Measurements from ENCODE around the gene RPS28.
"Not testable (repeated sequence)": the region's sequence is repeated elsewhere in the genome, so short reads cannot be mapped to it uniquely, and the experiment has no call there.

RPS28 gene

DNA sequence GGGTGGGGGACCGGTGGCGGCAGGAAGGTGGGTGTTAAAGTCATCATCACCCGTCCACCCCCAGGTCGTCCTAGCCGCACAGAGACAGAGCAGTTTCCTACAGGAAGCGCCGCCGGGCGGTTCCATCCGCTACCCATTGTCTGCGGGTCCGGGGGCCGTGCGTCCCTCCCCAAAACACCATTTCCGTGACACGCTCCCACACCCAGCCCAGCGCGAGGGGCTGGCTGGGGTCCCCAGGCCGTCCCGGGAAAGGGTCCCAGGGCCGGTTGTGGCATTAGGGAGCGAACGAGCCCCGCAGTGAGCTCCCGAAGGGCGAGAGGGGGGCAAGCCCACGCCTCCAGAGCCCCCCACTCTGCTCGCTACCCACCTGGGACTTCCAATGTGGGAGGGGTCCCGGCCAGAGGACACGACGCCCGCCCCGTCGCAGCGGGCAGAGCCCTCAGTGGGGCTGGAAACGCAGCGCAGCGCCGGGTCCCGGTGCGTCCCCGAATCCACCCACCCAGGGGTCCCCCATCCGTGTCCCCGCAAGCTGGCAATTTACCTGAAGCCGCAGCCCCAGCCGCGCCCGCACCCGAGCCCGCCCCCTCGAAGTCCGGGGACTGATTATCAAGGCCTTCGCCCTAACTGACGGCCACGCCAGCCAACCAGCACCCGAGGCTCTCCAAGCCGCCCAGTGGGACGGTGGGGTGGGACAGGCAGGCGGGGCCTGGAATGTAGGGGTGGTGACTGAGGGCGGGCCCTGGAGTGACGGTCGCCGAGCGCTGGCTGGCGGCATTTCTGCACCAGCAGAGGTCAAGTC is 21.6 kb downstream of the RPS28 start, which contains the start of gene KANK3:
KANK3 (minus strand) TSS at position 579 of the 799 bp plus-strand sequence. CDS start 5,434 bp downstream, outside the sequence.
- peak; percentile 11 for DNase-seq

DNA sequence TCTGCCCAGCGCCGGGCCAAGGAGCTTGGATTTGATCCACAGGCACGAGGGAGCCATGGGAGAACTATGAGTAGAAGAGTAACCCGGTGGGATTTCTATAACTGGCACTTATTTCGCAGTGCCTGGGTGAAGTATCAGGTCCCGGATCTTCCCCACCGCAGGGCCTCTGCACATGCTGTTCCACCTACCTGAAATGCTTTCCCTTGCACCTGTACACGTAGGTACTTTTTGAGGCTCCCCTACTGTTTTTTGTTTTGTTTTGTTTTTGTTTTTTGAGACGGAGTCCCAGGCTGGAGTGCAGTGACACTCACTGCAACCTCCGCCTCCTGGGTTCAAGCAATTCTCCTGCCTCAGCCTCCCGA is 22.2 kb downstream of the RPS28 start:
- no peak for DNase-seq

DNA sequence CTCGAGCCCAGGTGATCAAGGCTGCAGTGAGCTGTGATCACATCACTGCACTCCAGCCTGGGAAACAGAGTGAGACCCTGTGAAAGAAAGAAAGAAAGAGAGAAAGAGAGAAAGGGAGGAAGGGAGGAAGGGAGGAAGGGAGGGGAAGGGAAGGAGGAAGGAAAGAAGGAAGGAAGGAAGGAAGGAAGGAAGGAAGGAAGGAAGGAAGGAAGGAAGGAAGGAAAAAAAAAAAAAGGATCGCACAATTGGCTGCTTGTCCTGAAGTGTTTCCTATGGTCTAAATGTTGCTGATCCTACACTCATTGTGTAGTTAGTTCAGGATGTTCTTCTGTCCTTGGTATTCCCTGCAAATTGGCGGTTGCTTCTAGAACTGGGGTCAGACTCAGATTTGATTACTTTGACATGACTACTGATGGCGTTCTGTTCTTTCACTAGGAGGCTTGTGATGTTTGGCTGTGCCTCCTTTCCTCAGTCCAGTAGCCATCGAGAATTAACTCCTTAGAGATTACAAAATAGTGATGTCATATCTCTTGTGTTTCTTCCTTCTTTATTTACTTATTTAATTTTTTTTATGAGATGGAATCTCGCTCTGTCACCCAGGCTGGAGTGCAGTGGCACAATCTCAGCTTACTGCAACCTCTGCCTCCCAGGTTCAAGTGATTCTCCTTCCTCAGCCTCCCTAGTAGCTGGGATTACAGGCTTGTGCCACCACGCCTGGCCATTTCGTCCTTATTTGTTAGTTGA is 28.5 kb downstream of the RPS28 start:
- not testable (repeated sequence) for DNase-seq

DNA sequence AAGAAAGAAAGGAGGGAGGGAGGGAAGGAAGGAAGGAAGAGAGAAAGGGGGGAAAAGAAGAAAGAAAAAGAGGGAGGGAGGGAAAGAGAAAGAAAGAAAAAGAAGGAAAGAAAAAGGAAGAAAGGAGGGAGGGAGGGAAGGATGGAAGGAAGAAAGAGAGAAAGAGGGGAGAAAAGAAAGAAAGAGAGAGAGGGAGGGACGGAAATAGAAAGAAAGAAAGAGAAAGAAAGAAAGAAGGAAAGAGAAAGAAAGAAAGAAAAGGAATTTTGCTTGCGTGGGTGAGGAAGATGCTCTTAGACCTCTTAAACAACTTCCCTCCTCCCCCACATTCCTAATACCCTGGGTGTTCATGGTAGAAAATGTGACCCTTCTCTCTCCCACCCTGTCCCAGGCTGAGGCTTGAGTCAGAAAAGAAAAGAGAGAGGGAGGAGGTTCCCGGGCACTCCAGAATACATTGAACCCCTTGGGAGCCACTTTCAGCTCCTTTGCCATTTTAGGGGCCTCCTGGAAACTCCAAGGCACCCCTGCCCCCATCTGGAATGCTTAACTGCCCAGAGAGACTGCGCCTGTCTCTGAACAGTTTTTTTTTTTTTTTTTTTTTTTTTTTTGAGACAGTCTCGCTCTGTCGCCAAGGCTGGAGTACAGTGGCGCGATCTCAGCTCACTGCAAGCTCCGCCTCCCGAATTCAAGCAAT is 31.0 kb downstream of the RPS28 start:
- no peak for DNase-seq

DNA sequence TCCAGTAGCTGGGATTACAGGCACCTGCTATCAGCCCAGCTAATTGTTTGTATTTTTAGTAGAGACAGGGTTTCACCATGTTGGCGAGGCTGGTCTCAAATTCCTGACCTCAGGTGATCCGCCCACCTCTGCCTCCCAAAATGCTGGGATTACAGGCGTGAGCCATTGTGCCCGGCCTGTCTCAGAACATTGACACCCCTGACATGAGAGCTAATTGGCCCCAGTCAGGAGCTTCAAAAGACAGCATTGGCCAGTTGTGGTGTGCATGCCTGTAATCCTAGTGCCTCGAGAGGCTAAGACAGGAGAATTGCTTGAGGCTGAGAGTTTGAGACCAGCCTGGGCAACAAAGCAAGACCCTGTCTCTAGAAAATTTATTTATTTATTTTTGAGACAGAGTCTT is 31.5 kb downstream of the RPS28 start:
- not testable (repeated sequence) for DNase-seq

DNA sequence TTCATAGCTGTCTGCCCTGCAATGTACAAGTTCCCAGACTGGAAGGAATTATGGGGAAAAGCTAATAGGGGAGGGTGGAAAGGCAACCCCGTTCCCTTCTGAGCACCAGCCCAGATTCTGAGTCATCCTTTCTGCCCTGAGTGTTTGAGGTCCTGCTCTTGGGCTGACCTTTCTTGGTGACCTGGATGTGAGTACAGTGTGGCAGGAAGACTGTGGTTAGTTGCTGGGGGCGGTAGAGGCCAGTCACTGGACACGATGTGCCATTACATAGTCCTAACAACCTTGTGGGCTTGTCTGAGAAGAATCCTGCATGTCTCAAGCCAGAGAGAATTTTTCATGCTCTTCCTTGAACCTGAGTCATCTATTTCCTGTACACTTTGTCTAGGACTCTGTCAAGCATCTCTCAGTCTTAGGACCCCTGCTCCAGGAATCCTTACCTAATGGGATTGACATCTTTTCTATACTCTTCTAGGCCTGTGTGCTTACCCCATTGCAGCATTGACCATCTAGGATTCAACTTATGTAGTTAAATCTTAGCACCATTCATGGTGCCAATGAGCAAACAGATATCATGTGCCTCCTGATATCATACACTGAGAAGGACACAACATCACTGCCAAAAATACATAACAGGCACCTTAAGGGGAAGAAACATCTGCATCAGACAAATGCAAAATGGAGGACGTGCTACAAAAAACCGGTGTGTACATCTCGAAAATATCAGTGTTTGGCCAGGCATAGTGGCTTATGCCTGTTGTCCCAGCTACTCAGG is 34.5 kb downstream of the RPS28 start:
- DNase-seq: no peak

DNA sequence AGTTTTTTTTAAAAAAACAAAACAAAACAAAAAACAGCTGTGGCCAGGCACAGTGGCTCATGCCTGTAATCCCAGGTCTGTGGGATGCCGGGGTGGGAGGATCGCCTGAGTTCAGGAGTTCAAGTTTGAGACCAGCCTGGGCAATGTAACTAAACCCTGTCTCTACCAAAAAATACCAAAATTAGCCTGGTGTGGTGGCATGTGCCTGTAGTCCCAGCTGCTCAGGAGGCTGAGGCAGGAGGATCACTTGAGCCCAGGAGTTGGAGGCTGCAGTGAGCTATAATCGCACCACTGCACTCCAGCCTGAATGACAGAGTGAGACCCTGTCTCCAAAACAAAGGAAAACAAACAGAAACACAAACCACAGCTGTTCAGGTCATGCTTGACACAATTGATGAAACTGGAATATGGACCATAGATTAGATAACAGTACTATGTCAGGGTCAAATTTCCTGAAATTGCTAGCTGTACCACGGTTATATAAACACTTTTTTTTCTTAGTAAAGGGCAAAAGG is 35.8 kb downstream of the RPS28 start:
- no peak for DNase-seq

DNA sequence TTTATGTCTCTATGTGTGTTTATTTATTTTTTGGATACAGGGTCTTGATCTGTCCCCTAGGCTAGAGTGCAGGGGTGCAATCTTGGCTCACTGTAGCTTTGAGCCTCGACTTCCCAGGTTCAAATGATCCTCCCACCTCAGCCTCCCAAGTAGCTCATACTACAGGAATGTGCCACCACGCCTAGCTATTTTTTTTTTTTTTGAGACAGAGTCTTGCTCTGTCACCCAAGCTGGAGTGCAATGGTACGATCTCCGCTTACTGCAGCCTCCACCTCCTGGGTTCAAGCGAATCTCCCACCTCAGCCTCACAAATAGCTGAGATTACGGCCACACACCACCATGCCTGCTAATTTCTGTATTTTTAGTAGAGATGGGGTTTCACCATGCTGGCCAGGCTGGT is 37.7 kb downstream of the RPS28 start:
- DNase-seq: no peak

DNA sequence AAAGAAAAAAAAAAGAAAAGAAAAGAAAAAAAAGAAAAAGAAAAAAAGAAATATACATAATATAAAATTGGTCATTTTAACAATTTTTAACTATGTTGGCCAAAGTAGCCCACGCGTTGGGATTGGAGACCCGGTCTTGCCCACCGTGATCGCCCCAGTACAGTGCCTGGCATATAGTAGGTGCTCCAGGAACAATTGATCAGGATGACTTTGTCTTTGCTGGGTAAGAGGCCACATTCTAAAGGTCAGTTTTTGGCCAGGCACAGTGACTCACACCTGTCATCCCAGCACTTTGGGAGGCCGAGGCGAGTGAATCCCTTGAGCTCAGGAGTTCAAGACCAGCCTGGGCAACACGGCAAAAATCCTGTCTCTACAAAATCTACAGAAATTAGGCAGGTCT is 38.9 kb downstream of the RPS28 start:
- no peak for DNase-seq

DNA sequence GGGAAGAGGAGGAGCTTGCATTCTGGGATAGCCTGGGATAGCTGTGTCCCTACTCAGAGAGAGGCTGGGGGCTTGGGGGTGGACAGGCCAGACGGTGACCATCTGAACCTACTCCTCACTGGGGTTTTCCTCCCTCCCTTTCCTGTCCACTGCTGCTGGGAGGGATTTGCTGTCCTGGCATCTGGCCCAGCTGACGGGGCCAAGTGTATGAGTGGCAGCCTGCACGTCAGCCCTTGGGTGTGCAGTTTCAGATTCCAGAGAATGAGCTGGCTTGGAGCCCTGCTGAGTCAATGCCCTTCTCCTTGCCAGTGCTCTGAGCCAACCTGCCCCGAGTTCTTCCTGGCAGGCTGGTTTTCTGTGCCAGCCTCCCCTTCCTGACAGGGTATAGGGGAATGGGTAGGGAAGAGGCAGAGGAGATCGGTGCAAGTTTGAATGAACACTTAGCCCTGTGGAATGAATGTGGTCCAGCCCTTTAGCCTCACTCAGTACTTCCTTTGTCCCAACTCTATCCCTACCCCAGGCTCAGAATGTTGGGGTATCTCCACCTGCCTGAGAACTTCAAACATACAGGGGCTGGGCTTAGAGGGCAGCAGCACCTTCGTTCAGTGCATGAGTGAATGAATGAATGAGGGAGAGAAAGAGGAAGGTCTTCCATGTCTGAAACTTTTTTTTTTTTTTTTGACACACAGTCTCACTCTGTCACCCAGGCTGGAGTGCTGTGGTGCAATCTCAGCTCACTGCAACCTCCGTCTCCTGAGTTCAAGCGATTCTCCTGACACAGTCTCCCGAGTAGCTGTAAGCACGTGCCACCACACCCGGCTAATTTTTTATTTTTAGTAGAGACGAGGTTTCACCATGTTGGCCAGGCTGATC is 40.9 kb downstream of the RPS28 start:
- DNase-seq: peak; percentile 48

DNA sequence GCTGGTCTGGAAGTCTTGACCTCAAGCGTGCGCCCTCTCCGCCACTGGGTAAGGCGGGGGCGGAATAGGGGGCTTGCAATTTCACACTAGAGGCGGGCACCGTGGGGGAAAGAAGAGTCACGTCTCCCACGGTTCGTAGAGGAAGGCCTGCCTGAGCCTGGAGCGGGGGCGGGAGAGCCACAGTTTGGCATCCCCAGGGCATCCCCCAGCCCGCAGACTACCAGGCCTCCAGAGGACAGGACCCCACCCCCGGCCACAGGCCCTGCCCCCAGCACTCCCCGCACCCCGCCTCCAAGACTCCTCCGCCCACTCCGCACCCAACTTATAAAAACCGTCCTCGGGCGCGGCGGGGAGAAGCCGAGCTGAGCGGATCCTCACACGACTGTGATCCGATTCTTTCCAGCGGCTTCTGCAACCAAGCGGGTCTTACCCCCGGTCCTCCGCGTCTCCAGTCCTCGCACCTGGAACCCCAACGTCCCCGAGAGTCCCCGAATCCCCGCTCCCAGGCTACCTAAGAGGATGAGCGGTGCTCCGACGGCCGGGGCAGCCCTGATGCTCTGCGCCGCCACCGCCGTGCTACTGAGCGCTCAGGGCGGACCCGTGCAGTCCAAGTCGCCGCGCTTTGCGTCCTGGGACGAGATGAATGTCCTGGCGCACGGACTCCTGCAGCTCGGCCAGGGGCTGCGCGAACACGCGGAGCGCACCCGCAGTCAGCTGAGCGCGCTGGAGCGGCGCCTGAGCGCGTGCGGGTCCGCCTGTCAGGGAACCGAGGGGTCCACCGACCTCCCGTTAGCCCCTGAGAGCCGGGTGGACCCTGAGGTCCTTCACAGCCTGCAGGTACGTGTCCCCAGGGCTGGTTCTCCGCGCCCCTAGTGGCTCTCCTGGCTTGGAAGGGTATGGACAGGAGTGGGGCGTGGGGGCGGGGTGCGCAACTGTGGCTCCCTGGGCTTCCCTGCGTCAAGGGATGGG is 42.8 kb downstream of the RPS28 start, which contains the start of gene ANGPTL4:
ANGPTL4 (plus strand) TSS at position 353 of the 969 bp plus-strand sequence; CDS start at position 520, 167 bp downstream.
- no peak for DNase-seq

DNA sequence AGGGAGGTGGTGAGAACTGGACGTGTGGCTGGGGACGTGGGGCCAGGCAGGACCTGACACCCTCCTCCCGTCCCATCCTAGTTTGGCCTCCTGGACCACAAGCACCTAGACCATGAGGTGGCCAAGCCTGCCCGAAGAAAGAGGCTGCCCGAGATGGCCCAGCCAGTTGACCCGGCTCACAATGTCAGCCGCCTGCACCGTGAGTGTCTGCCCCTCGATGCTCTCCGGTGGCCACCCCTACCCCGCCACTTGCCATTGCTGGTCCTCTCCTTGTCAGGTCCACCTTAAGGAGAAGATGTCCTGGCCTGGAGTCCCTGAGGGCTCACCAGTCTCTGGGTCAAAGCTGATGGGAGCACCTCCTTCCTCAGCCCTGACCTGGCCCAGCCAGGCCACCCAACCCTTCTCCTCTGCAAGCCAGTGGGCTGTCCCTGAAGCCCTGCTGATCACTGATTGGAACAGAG is 44.9 kb downstream of the RPS28 start:
- DNase-seq: no peak

DNA sequence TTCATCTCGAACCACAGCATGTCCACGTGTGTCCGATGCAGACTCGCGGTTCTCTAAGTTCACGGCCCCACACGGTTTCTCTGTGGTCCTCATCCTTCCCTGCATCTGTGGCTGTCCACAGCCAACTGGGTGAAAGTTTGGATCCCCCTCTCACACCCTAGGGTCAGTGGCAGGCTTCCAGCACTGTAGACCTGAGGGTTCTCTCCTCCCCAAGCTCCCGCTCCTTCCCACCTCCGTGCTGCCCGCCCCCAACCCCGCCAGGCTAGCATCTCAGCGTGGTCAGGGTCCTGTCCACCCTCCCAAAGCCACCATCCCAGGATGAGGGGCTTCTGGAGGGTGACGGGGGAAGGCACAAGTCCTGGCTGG is 45.6 kb downstream of the RPS28 start:
- no peak for DNase-seq

DNA sequence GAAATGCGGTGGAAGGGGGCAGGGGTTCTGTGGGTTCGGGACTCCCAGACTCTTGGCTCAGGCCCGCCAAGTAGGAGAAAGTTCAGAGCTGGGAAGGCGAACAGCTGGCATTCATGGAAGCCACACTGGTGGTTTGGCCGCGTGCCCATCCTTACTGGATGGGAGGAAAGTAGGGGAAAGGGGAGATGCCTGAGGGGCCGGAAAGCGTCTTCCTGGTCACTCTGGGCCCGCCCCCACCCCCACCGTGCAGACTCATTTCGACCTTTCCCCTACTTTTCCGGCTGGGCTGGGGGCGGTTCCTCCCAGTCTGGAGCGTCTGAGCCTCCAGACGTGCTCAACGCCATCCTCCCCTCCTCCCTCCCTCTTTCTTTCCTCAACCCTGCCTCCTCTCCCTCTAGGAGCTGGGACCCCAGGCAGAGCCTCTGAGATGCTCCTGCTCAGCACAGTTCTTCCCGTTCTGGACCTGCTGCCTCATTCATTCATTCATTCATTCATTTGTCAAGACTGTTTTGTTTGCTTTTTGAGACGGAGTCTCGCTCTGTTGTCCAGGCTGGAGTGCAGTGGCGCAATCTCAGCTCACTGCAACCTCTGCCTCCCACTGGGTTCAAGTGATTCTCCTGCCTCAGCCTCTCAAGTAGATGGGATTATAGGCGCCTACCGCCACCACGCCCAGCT is 46.2 kb downstream of the RPS28 start:
- DNase-seq: peak; percentile 5

DNA sequence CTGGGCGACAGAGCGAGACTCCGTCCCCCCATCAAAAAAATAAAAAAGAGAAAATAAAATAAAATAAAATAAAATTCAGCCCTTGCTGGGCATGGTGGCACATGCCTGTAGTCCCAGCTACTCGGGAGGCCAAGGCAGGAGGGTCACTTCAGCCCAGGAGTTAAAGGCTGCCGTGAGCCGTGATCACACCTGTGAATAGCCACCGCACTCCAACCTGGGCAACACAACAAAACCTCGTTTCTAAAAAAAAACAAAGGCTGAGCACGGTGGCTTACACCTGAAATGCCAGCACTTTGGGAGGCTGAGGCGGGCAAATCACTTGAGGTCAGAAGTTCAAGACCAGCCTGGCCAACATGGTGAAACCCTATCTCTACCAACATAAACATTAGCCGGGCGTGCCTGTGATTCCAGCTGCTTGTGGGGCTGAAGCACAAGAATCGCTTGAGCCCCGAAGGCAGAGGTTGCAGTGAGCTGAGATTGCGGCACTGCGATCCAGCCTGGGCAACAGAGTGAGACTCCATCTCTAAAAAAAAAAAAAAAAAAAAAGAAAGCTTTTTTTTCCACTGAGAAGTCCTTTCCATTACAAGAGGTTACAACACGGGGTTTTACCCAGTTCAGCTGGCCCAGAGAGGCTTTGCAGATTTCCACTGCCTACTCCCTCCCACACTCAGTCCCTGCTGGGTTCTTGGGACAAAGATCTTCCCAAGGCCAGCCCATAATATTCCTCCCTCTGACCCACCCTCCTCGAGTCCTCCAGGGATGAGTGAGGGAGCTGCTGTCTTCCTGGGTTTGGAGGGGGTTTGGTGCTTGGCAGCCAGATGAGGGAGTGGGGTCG is 49.1 kb downstream of the RPS28 start:
- no peak for DNase-seq

DNA sequence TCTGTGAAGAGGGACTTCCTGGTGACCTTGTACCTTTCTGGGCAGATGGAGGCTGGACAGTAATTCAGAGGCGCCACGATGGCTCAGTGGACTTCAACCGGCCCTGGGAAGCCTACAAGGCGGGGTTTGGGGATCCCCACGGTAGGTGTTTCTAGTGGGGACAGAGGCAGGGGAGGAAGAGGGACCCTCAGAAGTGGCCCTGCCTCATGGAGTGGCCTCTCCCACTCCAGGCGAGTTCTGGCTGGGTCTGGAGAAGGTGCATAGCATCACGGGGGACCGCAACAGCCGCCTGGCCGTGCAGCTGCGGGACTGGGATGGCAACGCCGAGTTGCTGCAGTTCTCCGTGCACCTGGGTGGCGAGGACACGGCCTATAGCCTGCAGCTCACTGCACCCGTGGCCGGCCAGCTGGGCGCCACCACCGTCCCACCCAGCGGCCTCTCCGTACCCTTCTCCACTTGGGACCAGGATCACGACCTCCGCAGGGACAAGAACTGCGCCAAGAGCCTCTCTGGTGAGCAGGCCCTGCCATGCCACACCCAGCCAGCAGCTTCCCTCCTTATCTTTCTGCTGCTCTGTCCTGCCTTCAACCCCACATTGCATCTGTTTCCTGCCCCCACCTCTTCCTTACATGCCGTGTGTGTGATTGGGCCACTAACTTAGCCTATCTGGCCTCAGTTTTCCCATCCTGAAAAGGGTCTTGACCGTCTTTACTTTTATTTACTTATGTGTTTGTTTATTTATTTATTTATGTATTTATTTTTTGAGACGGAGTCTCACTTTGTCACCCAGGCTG is 49.9 kb downstream of the RPS28 start:
- DNase-seq: no peak

Data from NCI-H1092 (cell line).